WTC11 (cell line): Measurements from ENCODE around the gene DMXL2.

Experiments
- CREM ChIP-seq: sonication (generic); formaldehyde crosslinking; IDR thresholded peaks from 2 replicates; pipeline ENCODE4 v1.8.1; 2022; ENCODE audit warnings: mild to moderate bottlenecking, missing genetic modification reagents, moderate library complexity
- ESRRA ChIP-seq: sonication (generic); formaldehyde crosslinking; IDR thresholded peaks from 2 replicates; pipeline ENCODE4 v1.8.1; 2022; ENCODE audit warnings: mild to moderate bottlenecking, missing genetic modification reagents, borderline replicate concordance
- FOXK1 ChIP-seq: sonication (generic); formaldehyde crosslinking; IDR thresholded peaks from 2 replicates; pipeline ENCODE4 v1.8.0; 2022; ENCODE audit warnings: mild to moderate bottlenecking, moderate library complexity, missing genetic modification reagents
- GTF2I ChIP-seq: fragments of 250-450 bp; sonication (Bioruptor Pico); conservative IDR thresholded peaks from 2 replicates; pipeline ENCODE4 v1.4.0; 2021; ENCODE audit warnings: mild to moderate bottlenecking
- IRF2 ChIP-seq: sonication (generic); formaldehyde crosslinking; IDR thresholded peaks from 2 replicates; pipeline ENCODE4 v1.8.0; 2022; ENCODE audit warnings: low read depth, missing genetic modification reagents, borderline replicate concordance
- TF ChIP-seq, protein P1 (sequence below): fragments of 200-600 bp; IDR thresholded peaks from 2 replicates; pipeline ENCODE4 v1.8.0; 2022; ENCODE audit warnings: antibody characterized with exemption
- TF ChIP-seq, protein P2 (sequence below): sonication (generic); formaldehyde crosslinking; IDR thresholded peaks from 2 replicates; pipeline ENCODE4 v1.8.1; 2022; ENCODE audit warnings: low read depth, mild to moderate bottlenecking, moderate library complexity, missing genetic modification reagents, borderline replicate concordance

DNA sequence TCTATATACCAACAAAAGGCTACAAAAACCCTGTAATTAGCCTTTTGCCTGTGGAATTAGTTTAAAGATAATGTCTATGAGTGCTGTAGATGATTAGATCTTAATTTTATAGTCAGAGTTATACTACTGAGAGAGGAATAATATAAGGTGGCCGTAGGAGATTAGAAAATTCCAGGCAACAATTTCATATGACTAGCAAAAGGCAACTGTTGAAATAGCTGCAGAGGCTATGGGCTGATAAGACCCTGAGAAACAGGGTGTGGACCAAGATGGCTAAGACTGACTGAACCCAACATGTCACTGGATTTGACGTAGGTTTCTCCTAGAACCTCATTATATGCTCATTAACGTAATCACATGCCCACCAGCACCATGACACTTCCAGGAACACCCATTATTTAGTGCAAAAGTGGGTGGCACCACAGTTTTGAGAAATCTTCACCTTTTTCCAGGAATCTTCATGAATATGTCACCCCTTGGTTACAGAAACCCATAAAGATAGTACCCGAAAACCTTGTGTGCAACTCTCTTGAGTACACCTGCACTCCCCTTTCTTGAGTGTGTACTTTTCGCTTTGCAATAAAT, 29.6 kb upstream of the DMXL2 start:
- TF ChIP-seq ESRRA (CRISPR knock-in tag) (no peak), CREM (CRISPR knock-in tag) (no peak), GTF2I (no peak), FOXK1 (no peak), IRF2 (CRISPR knock-in tag) (no peak)
- TF ChIP-seq, protein P1, sequence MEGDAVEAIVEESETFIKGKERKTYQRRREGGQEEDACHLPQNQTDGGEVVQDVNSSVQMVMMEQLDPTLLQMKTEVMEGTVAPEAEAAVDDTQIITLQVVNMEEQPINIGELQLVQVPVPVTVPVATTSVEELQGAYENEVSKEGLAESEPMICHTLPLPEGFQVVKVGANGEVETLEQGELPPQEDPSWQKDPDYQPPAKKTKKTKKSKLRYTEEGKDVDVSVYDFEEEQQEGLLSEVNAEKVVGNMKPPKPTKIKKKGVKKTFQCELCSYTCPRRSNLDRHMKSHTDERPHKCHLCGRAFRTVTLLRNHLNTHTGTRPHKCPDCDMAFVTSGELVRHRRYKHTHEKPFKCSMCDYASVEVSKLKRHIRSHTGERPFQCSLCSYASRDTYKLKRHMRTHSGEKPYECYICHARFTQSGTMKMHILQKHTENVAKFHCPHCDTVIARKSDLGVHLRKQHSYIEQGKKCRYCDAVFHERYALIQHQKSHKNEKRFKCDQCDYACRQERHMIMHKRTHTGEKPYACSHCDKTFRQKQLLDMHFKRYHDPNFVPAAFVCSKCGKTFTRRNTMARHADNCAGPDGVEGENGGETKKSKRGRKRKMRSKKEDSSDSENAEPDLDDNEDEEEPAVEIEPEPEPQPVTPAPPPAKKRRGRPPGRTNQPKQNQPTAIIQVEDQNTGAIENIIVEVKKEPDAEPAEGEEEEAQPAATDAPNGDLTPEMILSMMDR, result no peak
- TF ChIP-seq, protein P2, sequence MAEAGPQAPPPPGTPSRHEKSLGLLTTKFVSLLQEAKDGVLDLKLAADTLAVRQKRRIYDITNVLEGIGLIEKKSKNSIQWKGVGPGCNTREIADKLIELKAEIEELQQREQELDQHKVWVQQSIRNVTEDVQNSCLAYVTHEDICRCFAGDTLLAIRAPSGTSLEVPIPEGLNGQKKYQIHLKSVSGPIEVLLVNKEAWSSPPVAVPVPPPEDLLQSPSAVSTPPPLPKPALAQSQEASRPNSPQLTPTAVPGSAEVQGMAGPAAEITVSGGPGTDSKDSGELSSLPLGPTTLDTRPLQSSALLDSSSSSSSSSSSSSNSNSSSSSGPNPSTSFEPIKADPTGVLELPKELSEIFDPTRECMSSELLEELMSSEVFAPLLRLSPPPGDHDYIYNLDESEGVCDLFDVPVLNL, result no peak
